Endometrial microvascular endothelial cells (primary cell): ENCODE measurements around the gene AGTR1. TPM values are rescaled to one million over a fixed set of nuclear protein-coding genes. Genes with fewer than 3 reads are reported as not detected.
"Not testable (repeated sequence)": the region's sequence is repeated elsewhere in the genome, so short reads cannot be mapped to it uniquely, and the experiment has no call there.

ENCODE experiments used
- in situ Hi-C: cut with HindIII; loops from 2 replicates; pipeline ENCODE4 v1.10.0; 2017; ENCODE audit warnings: low sequenced_read_pairs, low pct_unique_long_range_greater_than_20kb; ENCODE audit errors: inconsistent ontology term
- total RNA-seq: library from RNA; depleted of rRNA; stranded (reverse); fragments of >200 nt; gene quantifications from one replicate; pipeline ENCODE4 v1.2.3, GENCODE V29; 2015; ENCODE audit errors: inconsistent ontology term

The AGTR1 gene
- total RNA-seq, 1 donor from 2014 or later = not detected

GRCh38 chr3:148753385-148753784 is 55.7 kb downstream of the AGTR1 start:
- in situ Hi-C loops = not testable (repeated sequence)

- in situ Hi-C loops = no loop called here
Observed at GRCh38 chr3:148755570-148755969, 57.9 kb downstream of the AGTR1 start.

GRCh38 chr3:148756311-148756710 is 58.6 kb downstream of the AGTR1 start:
- in situ Hi-C loops = no loop called here

GRCh38 chr3:148757238-148758215 is 59.8 kb downstream of the AGTR1 start:
- in situ Hi-C loops = no loop called here

- in situ Hi-C loops = no loop called here
Observed at GRCh38 chr3:148758303-148758884, 60.7 kb downstream of the AGTR1 start.

- in situ Hi-C loops = no loop called here
Observed at GRCh38 chr3:148759430-148759829, 61.7 kb downstream of the AGTR1 start.

- in situ Hi-C loops = no loop called here
Observed at GRCh38 chr3:148763156-148763680, 65.5 kb downstream of the AGTR1 start.

- in situ Hi-C loops = no loop called here
Observed at GRCh38 chr3:148763986-148764935, 66.6 kb downstream of the AGTR1 start.

GRCh38 chr3:148772361-148772760 is 74.7 kb downstream of the AGTR1 start:
- in situ Hi-C loops = no loop called here

- in situ Hi-C loops = no loop called here
Observed at GRCh38 chr3:148772835-148773234, 75.1 kb downstream of the AGTR1 start.

GRCh38 chr3:148773805-148774204 is 76.1 kb downstream of the AGTR1 start:
- in situ Hi-C loops = no loop called here

- in situ Hi-C loops = no loop called here
Observed at GRCh38 chr3:148778926-148779325, 81.2 kb downstream of the AGTR1 start.

- in situ Hi-C loops = not testable (repeated sequence)
Observed at GRCh38 chr3:148785026-148785425, 87.3 kb downstream of the AGTR1 start.

GRCh38 chr3:148786159-148786558 is 88.5 kb downstream of the AGTR1 start:
- in situ Hi-C loops = not testable (repeated sequence)

- in situ Hi-C loops = no loop called here
Observed at GRCh38 chr3:148789146-148789545, 91.4 kb downstream of the AGTR1 start.

- in situ Hi-C loops = no loop called here
Observed at GRCh38 chr3:148789906-148790305, 92.2 kb downstream of the AGTR1 start.

- in situ Hi-C loops = no loop called here
Observed at GRCh38 chr3:148790370-148790769, 92.7 kb downstream of the AGTR1 start.

GRCh38 chr3:148790851-148791735 is 93.4 kb downstream of the AGTR1 start:
- in situ Hi-C loops = no loop called here
